DND-41 (cell line): Measurements from ENCODE around the gene KRTAP10-9.
"Not testable (repeated sequence)": the region's sequence is repeated elsewhere in the genome, so short reads cannot be mapped to it uniquely, and the experiment has no call there.

Experiments
- ATAC-seq: fragments of 200-7000 bp; cut with Tn5 transposase; 3 replicates; pipeline ENCODE4 v1.9.1; 2021; ENCODE audit warnings: low read depth; ENCODE audit not compliant: insufficient read depth
- DNase-seq: peaks from one replicate; pipeline ENCODE4 v3.0.0-alpha.2; 2020
- H2AFZ ChIP-seq: 2 replicates; pipeline ENCODE4 v1.6.0; 2012; ENCODE audit warnings: low read depth, low read length
- H3K27ac ChIP-seq: 2 replicates; pipeline ENCODE4 v1.5.1; 2012; ENCODE audit warnings: low read length, inconsistent platforms
- H3K27me3 ChIP-seq: fragments of 200-600 bp; sonication (generic); 2 replicates; pipeline ENCODE4 v1.6.0; 2012; ENCODE audit warnings: low read length, mild to moderate bottlenecking, inconsistent platforms; ENCODE audit not compliant: insufficient read depth, poor library complexity
- H3K36me3 ChIP-seq: 2 replicates; pipeline ENCODE4 v1.5.1; 2012; ENCODE audit warnings: low read length, inconsistent platforms; ENCODE audit not compliant: insufficient read depth
- H3K4me1 ChIP-seq: 2 replicates; pipeline ENCODE4 v1.5.1; 2012; ENCODE audit warnings: mild to moderate bottlenecking, low read length; ENCODE audit not compliant: insufficient read depth
- H3K4me2 ChIP-seq: 2 replicates; pipeline ENCODE4 v1.6.0; 2012; ENCODE audit warnings: mild to moderate bottlenecking, moderate library complexity, low read length, inconsistent platforms; ENCODE audit not compliant: insufficient read depth
- H3K4me3 ChIP-seq, 2 experiments: fragments of 200-600 bp in 1 of 2; shearing (Covaris generic) in 1 of 2; 2 replicates each; pipeline ENCODE4 v1.5.1; 2012 to 2016; ENCODE audit warnings: inconsistent platforms in 2 of 2, low read length in 2 of 2, mild to moderate bottlenecking in 2 of 2, low read depth in 1 of 2, moderate library complexity in 1 of 2
- H3K79me2 ChIP-seq: 2 replicates; pipeline ENCODE4 v1.6.0; 2012; ENCODE audit warnings: low read length, inconsistent platforms; ENCODE audit not compliant: insufficient read depth
- H3K9ac ChIP-seq: 2 replicates; pipeline ENCODE4 v1.6.0; 2012; ENCODE audit warnings: low read depth, mild to moderate bottlenecking, inconsistent platforms, low read length, moderate library complexity
- H3K9me3 ChIP-seq: 2 replicates; pipeline ENCODE4 v1.5.1; 2012; ENCODE audit warnings: low read length, moderate library complexity, mild to moderate bottlenecking, inconsistent platforms; ENCODE audit not compliant: insufficient read depth, severe bottlenecking
- H4K20me1 ChIP-seq: 2 replicates; pipeline ENCODE4 v1.6.0; 2012; ENCODE audit warnings: low read length; ENCODE audit not compliant: insufficient read depth
- EZH2 ChIP-seq: IDR thresholded peaks from 3 replicates; pipeline ENCODE4 v1.6.1; 2012; ENCODE audit warnings: borderline replicate concordance, low read depth, mild to moderate bottlenecking, moderate library complexity, low read length, inconsistent platforms; ENCODE audit not compliant: severe bottlenecking
- TF ChIP-seq, protein P1 (sequence below): IDR thresholded peaks from 2 replicates; pipeline ENCODE4 v1.5.1; 2012; ENCODE audit warnings: borderline replicate concordance, low read length, moderate library complexity, mild to moderate bottlenecking; ENCODE audit not compliant: poor library complexity, severe bottlenecking; ENCODE audit errors: extremely low read depth

Gene KRTAP10-9

DNA sequence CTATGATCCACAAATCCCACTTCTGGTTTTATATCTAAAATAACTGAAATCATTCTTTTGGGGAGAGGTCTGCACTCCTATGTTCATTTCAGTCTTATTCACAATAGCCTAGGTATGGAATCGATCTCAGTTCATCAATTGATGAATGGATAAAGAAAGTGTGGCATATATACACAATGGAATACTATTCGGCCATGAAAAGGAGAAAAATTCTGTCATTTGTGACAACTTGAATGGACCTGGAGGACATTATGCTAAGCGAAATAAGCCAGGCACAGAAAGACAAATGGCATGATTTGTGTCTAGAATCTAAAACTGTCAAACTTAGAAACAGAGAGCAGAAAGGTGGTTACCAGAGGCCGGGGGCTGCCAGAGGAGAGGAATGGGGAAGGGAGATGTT, 20.4 kb upstream of the KRTAP10-9 start:
- TF ChIP-seq, protein P1, sequence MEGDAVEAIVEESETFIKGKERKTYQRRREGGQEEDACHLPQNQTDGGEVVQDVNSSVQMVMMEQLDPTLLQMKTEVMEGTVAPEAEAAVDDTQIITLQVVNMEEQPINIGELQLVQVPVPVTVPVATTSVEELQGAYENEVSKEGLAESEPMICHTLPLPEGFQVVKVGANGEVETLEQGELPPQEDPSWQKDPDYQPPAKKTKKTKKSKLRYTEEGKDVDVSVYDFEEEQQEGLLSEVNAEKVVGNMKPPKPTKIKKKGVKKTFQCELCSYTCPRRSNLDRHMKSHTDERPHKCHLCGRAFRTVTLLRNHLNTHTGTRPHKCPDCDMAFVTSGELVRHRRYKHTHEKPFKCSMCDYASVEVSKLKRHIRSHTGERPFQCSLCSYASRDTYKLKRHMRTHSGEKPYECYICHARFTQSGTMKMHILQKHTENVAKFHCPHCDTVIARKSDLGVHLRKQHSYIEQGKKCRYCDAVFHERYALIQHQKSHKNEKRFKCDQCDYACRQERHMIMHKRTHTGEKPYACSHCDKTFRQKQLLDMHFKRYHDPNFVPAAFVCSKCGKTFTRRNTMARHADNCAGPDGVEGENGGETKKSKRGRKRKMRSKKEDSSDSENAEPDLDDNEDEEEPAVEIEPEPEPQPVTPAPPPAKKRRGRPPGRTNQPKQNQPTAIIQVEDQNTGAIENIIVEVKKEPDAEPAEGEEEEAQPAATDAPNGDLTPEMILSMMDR, result no peak
- TF ChIP-seq EZH2, result no peak
- peaks cover 6% of the 10 kb centered on the region for H3K9me3 ChIP-seq

DNA sequence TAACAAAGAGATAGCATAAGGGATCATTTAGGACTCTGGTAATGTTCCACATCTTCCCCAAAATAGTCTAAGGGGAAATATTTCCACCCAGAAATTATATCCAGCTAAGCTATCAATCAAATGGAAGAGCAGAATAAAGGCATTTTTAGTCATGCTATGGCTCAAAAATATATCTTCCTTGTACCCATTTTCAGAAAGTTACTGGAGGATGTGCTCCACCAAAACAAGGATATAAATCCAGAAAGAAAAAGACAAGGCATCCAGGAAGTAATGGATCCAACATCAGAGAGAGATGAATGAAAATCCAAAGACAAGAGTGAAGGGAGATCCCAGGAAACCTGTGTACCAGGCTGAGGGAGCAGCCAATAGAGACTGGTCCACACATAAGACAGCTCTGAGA, 17.7 kb upstream of the KRTAP10-9 start:
- Histone ChIP-seq H4K20me1 (no peaks in the 10 kb centered on the region), H2AFZ (no peak overlapping the region), H3K36me3 (no peaks in the 10 kb centered on the region), H3K4me2 (no peak overlapping the region), H3K4me3 (no peak overlapping the region), H3K27ac (no peak overlapping the region), H3K4me1 (no peaks in the 10 kb centered on the region), H3K79me2 (no peaks in the 10 kb centered on the region), H3K9me3 (peaks cover 18% of the 10 kb centered on the region), H3K9ac (no peak overlapping the region), H3K27me3 (no peaks in the 10 kb centered on the region)
- DNase-seq, result no peak
- TF ChIP-seq, protein P1, result no peak
- TF ChIP-seq EZH2, result no peak
- no peak for ATAC-seq

More for the DNA sequence above, 20.4 kb upstream of the KRTAP10-9 start:
- no peaks in the 10 kb centered on the region for H3K27me3 ChIP-seq
- H2AFZ ChIP-seq, result no peak overlapping the region
- DNase-seq (no peak), ATAC-seq (no peak)
- no peaks in the 10 kb centered on the region for H3K36me3 ChIP-seq
- no peaks in the 10 kb centered on the region for H4K20me1 ChIP-seq
- H3K4me3 ChIP-seq, result no peak overlapping the region
- H3K9ac ChIP-seq, result no peak overlapping the region
- no peak overlapping the region for H3K27ac ChIP-seq
- H3K79me2 ChIP-seq, result no peaks in the 10 kb centered on the region
- H3K4me2 ChIP-seq, result no peak overlapping the region
- H3K4me1 ChIP-seq, result no peaks in the 10 kb centered on the region

DNA sequence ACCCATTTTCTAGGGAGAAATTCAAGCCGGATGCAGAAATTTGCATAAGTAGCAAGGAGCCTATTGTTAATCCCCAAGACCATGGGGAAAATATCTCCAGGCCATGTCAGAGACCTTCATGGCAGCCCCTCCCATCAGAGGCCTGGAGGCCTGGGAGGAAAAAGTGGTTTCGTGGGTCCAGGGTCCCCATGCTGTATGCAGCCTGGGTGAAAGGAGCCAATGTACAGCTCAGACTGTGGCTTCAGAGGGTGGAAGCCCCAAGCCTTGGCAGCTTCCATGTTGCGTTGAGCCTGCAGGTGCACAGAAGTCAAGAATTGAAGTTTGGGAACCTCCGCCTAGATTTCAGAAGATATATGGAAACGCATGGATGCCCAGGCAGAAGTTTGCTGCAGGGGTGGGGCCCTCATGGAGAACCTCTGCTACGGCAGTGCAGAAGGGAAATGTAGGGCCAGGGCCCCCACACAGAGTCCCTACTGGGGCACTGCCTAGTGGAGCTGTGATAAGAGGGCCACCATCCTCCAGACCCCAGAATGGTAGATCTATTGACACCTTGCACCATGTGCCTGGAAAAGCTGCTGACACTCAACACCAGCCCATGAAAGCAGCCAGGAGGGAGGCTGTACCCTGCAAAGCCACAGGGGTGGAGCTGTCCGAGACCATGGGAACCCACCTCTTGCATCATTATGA, 16.6 kb upstream of the KRTAP10-9 start:
- not testable (repeated sequence) for H3K36me3 ChIP-seq, H3K4me1 ChIP-seq, H3K27me3 ChIP-seq, H3K4me2 ChIP-seq, DNase-seq, H3K9ac ChIP-seq, H4K20me1 ChIP-seq, H3K27ac ChIP-seq, ATAC-seq, H2AFZ ChIP-seq, H3K4me3 ChIP-seq, H3K79me2 ChIP-seq
- H3K9me3 ChIP-seq, result peaks cover 19% of the 10 kb centered on the region

DNA sequence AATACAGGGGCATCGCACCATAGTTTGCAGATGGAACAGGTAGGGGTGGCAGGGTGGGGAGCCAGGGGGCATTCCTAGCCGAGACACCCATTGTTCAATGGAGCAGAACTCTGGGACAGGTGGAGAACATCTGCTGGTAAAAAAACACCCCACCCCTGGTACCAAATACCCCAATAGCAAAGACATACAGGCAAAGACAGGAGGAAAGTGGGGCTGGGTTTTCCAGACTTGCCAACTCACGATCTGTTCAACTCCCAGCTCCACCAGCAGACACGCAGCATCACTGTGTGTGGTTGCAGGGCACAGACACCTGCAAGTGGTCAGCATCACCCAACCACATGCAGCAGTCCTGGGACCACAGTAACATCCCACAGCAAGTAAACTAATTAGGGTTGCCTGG, 15.3 kb upstream of the KRTAP10-9 start:
- no peak overlapping the region for H2AFZ ChIP-seq
- H3K4me3 ChIP-seq, result no peak overlapping the region
- H3K79me2 ChIP-seq, result no peaks in the 10 kb centered on the region
- H3K27ac ChIP-seq, result no peak overlapping the region
- H3K9ac ChIP-seq, result no peak overlapping the region
- peaks cover 21% of the 10 kb centered on the region for H3K9me3 ChIP-seq
- ATAC-seq (no peak), DNase-seq (no peak)
- H4K20me1 ChIP-seq, result no peaks in the 10 kb centered on the region
- no peaks in the 10 kb centered on the region for H3K36me3 ChIP-seq
- no peaks in the 10 kb centered on the region for H3K27me3 ChIP-seq
- no peak for TF ChIP-seq EZH2
- TF ChIP-seq, protein P1, result no peak
- no peak overlapping the region for H3K4me2 ChIP-seq
- no peaks in the 10 kb centered on the region for H3K4me1 ChIP-seq
